IPS DF 4.7 (cell line): ENCODE data around the gene TBC1D5.
"Not testable (repeated sequence)": the region's sequence is repeated elsewhere in the genome, so short reads cannot be mapped to it uniquely, and the experiment has no call there.

Source experiments
- DNase-seq: peaks from one replicate; pipeline ENCODE4 v3.0.0-alpha.2; 2013; ENCODE audit warnings: low spot score; ENCODE audit errors: extremely low read depth

TBC1D5 gene

GRCh38 chr3:17709236-17709810 is 33.1 kb downstream of the TBC1D5 start:
- DNase-seq, result no peak

DNA sequence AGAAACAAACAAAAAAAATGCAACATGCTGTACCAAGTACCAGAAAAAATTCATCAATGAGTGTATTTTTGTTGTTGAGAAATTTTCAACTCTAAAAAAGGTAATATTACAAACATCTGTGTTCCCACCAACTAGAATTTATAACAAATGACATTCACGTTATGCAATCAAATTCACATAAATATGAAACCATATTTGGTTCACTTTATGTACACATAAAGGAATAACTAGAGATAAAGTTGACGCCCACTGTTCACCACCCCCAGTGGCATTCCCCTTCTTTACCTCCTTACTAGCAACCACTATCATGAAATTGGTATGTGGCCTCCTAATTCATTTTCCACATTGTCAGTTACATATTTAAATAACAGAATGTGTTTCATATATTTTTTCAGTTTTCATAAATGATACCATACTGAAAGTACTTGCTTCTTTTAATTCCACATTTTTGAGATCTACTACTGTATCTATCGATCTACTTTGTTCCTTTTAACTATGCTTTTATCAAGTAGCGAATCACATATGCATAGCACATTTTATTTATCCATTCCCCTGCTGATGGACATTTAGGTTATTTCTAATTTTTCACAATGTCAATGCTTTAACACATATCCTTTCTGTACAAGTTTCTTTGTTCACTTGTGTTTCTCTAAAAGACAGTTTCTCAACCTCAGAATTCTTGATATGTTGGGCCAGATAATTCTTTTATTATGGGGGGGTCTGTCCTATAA is 34.5 kb downstream of the TBC1D5 start:
- no peak for DNase-seq

GRCh38 chr3:17705991-17706390 is 36.4 kb downstream of the TBC1D5 start:
- not testable (repeated sequence) for DNase-seq

GRCh38 chr3:17699815-17700214 is 42.6 kb downstream of the TBC1D5 start:
- DNase-seq, result not testable (repeated sequence)

DNA sequence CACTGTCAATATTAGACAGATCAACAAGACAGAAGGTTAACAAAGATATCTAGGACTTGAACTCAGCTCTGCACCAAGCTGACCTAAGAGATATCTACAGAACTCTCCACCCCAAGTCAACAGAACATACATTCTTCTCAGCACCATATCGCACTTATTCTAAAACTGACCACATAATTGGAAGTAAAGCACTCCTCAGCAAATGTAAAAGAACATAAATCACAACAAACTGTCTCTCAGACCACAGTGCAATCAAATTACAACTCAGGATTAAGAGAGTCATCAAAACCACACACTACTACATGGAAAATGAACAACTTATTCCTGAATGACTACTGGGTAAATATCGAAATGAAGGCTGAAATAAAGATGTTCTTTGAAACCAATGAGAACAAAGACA is 46.8 kb downstream of the TBC1D5 start:
- DNase-seq, result not testable (repeated sequence)

DNA sequence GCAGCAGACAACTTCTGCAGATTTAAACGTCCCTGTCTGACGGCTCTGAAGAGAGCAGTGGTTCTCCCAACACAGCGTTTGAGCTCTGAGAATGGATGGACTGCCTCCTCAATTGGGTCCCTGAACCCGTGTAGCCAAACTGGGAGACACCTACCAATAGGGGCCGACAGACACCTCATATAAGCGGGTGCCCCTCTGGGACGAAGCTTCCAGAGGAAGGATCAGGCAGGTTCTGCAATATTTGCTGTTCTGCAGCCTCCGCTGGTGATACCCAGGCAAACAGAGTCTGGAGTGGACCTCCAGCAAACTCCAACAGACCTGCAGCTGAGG is 48.8 kb downstream of the TBC1D5 start:
- DNase-seq, result not testable (repeated sequence)

DNA sequence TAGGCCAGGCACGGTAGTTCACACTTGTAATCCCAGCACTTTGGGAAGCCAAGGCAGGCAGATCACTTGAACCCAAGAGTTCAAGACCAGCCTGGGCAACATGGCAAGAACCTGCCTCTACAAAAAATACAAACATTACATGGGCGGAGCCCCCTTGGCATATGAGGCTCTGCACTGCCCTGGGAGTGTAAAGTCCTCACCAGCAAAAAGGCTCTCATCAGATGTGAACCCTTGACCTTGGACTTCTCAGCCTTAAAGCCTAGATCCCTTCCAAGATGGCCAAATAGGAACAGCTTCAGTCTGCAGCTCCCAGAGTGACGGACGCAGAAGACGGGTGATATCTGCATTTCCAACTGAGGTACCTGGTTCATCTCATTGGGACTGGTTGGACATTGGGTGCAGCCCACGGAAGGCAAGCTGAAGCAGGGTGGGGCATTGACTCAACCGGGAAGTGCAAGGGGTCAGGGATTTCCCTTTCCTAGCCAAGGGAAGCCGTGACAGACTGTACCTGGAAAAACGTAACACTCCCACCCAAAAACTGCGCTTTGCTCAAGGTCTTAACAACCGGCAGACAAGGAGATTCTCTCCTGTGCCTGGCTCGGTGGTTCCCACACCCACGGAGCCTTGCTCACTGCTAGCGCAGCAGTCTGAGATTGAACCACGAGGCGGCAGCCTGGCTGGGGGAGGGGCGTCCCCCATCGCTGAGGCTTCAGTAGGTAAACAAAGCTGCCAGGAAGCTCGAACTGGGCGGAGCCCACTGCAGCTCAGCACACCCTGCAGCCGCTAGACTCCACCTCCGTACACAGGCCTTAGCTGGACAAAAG is 49.4 kb downstream of the TBC1D5 start:
- DNase-seq, result not testable (repeated sequence)

GRCh38 chr3:17687566-17687965 is 54.9 kb downstream of the TBC1D5 start:
- DNase-seq, result no peak

DNA sequence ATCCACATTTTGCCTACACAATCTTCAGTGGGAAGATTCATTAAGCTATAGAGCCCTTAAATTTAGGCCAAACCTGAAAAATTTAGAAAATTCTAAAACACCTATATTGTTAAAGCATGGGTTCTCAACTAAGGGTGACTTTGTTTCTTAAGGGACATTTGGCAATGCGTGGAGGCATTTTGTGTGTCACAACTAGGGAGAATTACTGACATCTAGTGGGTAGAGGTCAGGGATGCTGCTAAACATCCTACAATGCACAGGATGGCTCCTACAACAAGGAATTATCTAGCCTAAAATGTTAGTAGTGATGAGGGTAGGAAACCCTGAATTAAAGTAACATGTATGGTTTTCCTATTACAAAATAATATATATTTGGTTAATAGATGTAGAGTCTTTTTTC is 55.8 kb downstream of the TBC1D5 start:
- DNase-seq, result no peak

DNA sequence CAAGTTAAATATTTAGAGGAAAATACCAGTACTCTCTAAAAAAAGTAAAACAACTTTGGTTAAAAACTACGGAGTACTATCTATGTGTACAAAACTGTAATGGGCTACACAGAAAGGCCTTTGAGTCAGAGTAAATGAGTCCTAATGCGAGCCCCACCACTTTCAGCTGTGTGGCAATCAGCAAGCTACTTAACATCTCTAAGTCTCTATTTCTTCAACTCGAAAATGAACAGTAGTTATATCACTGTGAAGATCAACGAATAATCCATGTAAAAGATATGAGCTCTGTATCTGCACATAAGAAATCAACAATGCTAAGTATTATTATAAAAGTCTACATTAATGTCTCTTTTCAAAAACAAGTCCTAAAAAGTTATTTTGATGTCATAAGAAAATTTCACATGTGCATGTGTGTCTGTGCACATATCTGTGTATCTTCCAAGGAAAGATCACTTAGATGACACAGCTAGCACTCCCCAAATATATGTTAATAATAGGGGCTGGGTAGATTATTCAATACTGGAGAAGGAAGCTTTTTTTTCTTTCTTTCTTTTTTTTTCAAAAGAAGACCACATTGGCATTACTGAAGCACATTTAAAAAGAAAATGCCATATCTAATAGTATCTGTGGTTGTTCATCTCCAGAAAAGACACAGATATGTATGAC is 58.8 kb downstream of the TBC1D5 start:
- no peak for DNase-seq

- no peak for DNase-seq
These were observed 61.9 kb downstream of the TBC1D5 start for GRCh38 chr3:17680530-17680929.

GRCh38 chr3:17678116-17678741 is 64.2 kb downstream of the TBC1D5 start:
- no peak for DNase-seq

DNA sequence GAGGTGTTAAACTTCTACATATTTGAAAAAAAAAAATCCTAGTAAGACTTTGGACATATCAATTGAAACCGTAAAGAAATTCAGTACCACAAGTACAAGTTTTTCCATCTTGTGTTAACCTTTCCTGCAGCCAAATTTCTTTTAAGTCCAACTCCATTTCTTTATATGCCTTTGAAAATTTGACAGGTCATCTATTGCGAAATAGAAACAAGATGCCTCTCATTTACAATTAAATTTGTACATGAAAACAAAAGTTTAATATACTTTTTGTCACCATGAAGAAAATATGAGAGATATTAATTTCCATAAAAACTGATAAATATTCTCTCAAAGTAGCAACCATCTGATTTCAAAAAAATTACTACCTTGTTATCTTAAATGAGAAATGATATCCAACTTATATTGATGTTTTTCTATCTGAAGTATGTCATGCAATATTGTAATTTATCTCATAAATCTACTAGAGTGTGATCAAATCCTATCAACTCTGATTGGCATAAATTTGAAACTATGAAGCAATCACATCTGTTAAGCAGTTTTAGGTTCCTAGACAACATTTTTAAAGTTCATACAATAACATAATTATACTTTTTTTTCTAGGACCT is 68.2 kb downstream of the TBC1D5 start:
- DNase-seq, result no peak

GRCh38 chr3:17672506-17672905 is 69.9 kb downstream of the TBC1D5 start:
- no peak for DNase-seq

GRCh38 chr3:17670749-17671148 is 71.7 kb downstream of the TBC1D5 start:
- DNase-seq, result no peak

- DNase-seq, result no peak
These were observed 77.5 kb downstream of the TBC1D5 start for GRCh38 chr3:17664923-17665322.

DNA sequence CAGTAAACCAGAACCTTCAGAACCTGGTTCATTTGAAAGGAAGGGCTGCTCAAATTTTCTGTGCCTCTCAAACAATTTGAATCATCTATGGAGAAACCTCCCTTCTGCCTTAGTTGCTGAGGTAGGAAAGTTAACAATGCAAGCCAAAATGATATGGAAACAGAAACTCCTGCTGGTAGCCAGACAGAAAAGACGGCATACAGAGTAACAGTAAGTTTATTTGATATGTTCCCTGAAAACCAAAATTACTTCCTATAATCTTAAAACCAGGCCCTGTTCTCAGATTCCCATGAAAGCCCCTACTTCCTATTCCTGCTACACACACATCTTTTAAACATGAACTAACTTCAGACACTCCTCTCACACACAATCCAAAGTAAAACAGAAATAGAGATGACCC is 86.2 kb downstream of the TBC1D5 start:
- no peak for DNase-seq

GRCh38 chr3:17655743-17656142 is 86.7 kb downstream of the TBC1D5 start:
- no peak for DNase-seq

GRCh38 chr3:17649748-17650147 is 92.7 kb downstream of the TBC1D5 start:
- not testable (repeated sequence) for DNase-seq

- DNase-seq, result not testable (repeated sequence)
These were observed 93.6 kb downstream of the TBC1D5 start for GRCh38 chr3:17648630-17649355.
